ENCODE measurements around the gene SLC6A2.

DNA sequence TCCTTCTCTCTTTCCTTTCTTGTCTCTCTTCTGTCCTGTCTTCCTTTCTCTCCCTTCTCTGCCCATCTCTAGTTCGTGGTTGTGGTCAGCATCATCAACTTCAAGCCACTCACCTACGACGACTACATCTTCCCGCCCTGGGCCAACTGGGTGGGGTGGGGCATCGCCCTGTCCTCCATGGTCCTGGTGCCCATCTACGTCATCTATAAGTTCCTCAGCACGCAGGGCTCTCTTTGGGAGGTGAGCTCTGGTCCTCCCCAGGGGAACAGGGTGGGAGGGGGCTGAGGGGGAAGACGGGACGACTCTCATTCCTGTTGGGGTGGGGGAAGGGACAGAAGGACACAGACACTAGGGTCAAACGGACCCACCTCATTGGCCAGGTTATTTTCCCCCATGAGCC, 44.3 kb downstream of the SLC6A2 start:
- no peak for TF ChIP-seq EZH2 (optimal IDR thresholded peaks at IDR 0.05; ENCODE audit: low read depth, low read length)
- TF ChIP-seq, protein P1, sequence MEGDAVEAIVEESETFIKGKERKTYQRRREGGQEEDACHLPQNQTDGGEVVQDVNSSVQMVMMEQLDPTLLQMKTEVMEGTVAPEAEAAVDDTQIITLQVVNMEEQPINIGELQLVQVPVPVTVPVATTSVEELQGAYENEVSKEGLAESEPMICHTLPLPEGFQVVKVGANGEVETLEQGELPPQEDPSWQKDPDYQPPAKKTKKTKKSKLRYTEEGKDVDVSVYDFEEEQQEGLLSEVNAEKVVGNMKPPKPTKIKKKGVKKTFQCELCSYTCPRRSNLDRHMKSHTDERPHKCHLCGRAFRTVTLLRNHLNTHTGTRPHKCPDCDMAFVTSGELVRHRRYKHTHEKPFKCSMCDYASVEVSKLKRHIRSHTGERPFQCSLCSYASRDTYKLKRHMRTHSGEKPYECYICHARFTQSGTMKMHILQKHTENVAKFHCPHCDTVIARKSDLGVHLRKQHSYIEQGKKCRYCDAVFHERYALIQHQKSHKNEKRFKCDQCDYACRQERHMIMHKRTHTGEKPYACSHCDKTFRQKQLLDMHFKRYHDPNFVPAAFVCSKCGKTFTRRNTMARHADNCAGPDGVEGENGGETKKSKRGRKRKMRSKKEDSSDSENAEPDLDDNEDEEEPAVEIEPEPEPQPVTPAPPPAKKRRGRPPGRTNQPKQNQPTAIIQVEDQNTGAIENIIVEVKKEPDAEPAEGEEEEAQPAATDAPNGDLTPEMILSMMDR (IDR thresholded peaks at IDR 0.05; ENCODE audit: low read length) = no peak
